Neural cell (in vitro differentiated cells): ENCODE data around the gene GRAMD1B. TPM values are rescaled to one million over a fixed set of nuclear protein-coding genes. Genes with fewer than 3 reads are reported as not detected.
A peak's percentile ranks its signal among the peaks of the same experiment; 100 is the strongest.

ENCODE experiments used
- H2AFZ ChIP-seq: fragments of 200-600, 300-800 bp; sonication (generic), shearing (Covaris generic); 2 replicates; pipeline ENCODE4 v1.6.0; 2014; ENCODE audit warnings: low read depth, mild to moderate bottlenecking, antibody characterized with exemption, low read length, moderate library complexity
- H3F3A ChIP-seq: fragments of 200-600 bp; shearing (Covaris generic); 2 replicates; pipeline ENCODE4 v1.6.1; 2016; ENCODE audit warnings: mild to moderate bottlenecking, moderate library complexity, mixed read lengths, antibody characterized with exemption, low read length; ENCODE audit not compliant: insufficient read depth, poor library complexity, severe bottlenecking
- H3K27ac ChIP-seq: fragments of 200-600, 300-800 bp; sonication (generic), shearing (Covaris generic); 2 replicates; pipeline ENCODE4 v1.5.1; 2014; ENCODE audit warnings: mild to moderate bottlenecking, low read length, moderate library complexity
- H3K27me3 ChIP-seq: fragments of 300-800, 200-600 bp; sonication (generic), shearing (Covaris generic); 2 replicates; pipeline ENCODE4 v1.6.0; 2014; ENCODE audit warnings: mild to moderate bottlenecking, low read depth, low read length, moderate library complexity; ENCODE audit not compliant: insufficient read depth
- H3K36me3 ChIP-seq: fragments of 300-800, 200-600 bp; sonication (generic), shearing (Covaris generic); 2 replicates; pipeline ENCODE4 v1.5.1; 2014; ENCODE audit warnings: mild to moderate bottlenecking, antibody characterized with exemption, low read length, moderate library complexity; ENCODE audit not compliant: insufficient read depth
- H3K4me2 ChIP-seq: fragments of 300-800, 200-600 bp; sonication (generic), shearing (Covaris generic); 2 replicates; pipeline ENCODE4 v1.6.0; 2014; ENCODE audit warnings: mild to moderate bottlenecking, low read length
- H3K4me3 ChIP-seq: fragments of 300-800, 200-600 bp; sonication (generic), shearing (Covaris generic); 2 replicates; pipeline ENCODE4 v1.5.1; 2014; ENCODE audit warnings: mild to moderate bottlenecking, low read length, moderate library complexity
- H3K79me2 ChIP-seq: fragments of 200-600 bp; shearing (Covaris generic); replicated peaks from 2 replicates; pipeline ENCODE4 v1.6.0; 2014; ENCODE audit warnings: mild to moderate bottlenecking, low read length, moderate library complexity; ENCODE audit not compliant: insufficient read depth
- H3K9ac ChIP-seq: fragments of 300-800, 200-600 bp; sonication (generic), shearing (Covaris generic); 2 replicates; pipeline ENCODE4 v1.6.1; 2016; ENCODE audit warnings: mild to moderate bottlenecking, low read length, mixed read lengths
- H3K9me2 ChIP-seq: fragments of 200-600 bp; shearing (Covaris generic); 2 replicates; pipeline ENCODE4 v1.6.1; 2016; ENCODE audit warnings: mild to moderate bottlenecking, low read length, mixed read lengths; ENCODE audit not compliant: insufficient read depth
- H3K9me3 ChIP-seq: fragments of 200-600, 300-800 bp; sonication (generic), shearing (Covaris generic); 2 replicates; pipeline ENCODE4 v1.6.1; 2016; ENCODE audit warnings: mild to moderate bottlenecking, mixed run types, low read length, moderate library complexity, mixed read lengths
- H4K20me1 ChIP-seq: fragments of 200-600 bp; shearing (Covaris generic); 2 replicates; pipeline ENCODE4 v1.6.1; 2016; ENCODE audit warnings: mild to moderate bottlenecking, mixed run types; ENCODE audit not compliant: insufficient read depth
- CTCF ChIP-seq: fragments of 450-650 bp; IDR thresholded peaks from 2 replicates; pipeline ENCODE4 v1.5.1; 2014; ENCODE audit warnings: antibody characterized with exemption, mild to moderate bottlenecking, moderate library complexity; ENCODE audit not compliant: poor library complexity, severe bottlenecking
- EP300 ChIP-seq: fragments of 450-650 bp; conservative IDR thresholded peaks from 2 replicates; pipeline ENCODE4 v1.6.1; 2014; ENCODE audit warnings: antibody characterized with exemption, mild to moderate bottlenecking, moderate library complexity; ENCODE audit not compliant: poor library complexity, severe bottlenecking
- EZH2 ChIP-seq: fragments of 200-600, 300-800 bp; shearing (Covaris generic), sonication (generic); IDR thresholded peaks from 2 replicates; pipeline ENCODE4 v1.6.1; 2014; ENCODE audit warnings: antibody characterized with exemption, low read length, borderline replicate concordance, mild to moderate bottlenecking; ENCODE audit not compliant: insufficient read depth, poor library complexity, severe bottlenecking
- MXI1 ChIP-seq: fragments of 450-650 bp; conservative IDR thresholded peaks from 2 replicates; pipeline ENCODE4 v1.6.1; 2014; ENCODE audit warnings: antibody characterized with exemption, mild to moderate bottlenecking; ENCODE audit not compliant: poor library complexity, severe bottlenecking
- POLR2AphosphoS5 ChIP-seq: IDR thresholded peaks from 2 replicates; pipeline ENCODE4 v1.6.1; 2012
- RAD21 ChIP-seq: fragments of 450-650 bp; conservative IDR thresholded peaks from 2 replicates; pipeline ENCODE4 v1.6.1; 2014; ENCODE audit warnings: antibody characterized with exemption, mild to moderate bottlenecking, moderate library complexity
- REST ChIP-seq: IDR thresholded peaks from 2 replicates; pipeline ENCODE4 v1.6.1; 2012; ENCODE audit warnings: borderline replicate concordance
- SMC3 ChIP-seq: fragments of 450-650 bp; conservative IDR thresholded peaks from 2 replicates; pipeline ENCODE4 v1.6.1; 2014; ENCODE audit warnings: antibody characterized with exemption, mild to moderate bottlenecking, moderate library complexity; ENCODE audit not compliant: poor library complexity
- TAF1 ChIP-seq: IDR thresholded peaks from 2 replicates; pipeline ENCODE4 v1.6.1; 2012; ENCODE audit warnings: low read depth
- polyA plus RNA-seq: library from polyadenylated mRNA; depleted of rRNA; stranded (reverse); fragments of >200 nt; gene quantifications from 2 replicates; pipeline ENCODE4 v1.2.3, GENCODE V29; 2014

Gene GRAMD1B
- polyA plus RNA-seq, 1 donor from 2014 or later = 1.5 TPM

- Histone ChIP-seq H3K27me3 (peaks cover 5% of the 10 kb centered on the region), H3K9ac (peak overlapping the region; percentile 98), H3K4me2 (peak overlapping the region; percentile 44), H3K79me2 (peaks cover 30% of the 10 kb centered on the region), H2AFZ (peak overlapping the region; percentile 93), H3K9me2 (no peaks in the 10 kb centered on the region), H3K36me3 (no peaks in the 10 kb centered on the region), H4K20me1 (no peaks in the 10 kb centered on the region), H3F3A (no peaks in the 10 kb centered on the region), H3K27ac (peak overlapping the region; percentile 95), H3K4me3 (peak overlapping the region; percentile 95), H3K9me3 (no peaks in the 10 kb centered on the region)
- TF ChIP-seq EZH2 (no peak), RAD21 (peak; percentile 44), EP300 (no peak), POLR2AphosphoS5 (no peak), REST (peak; percentile 13), TAF1 (no peak), SMC3 (peak; percentile 61), CTCF (peak; percentile 60), MXI1 (peak; percentile 40)
Measured at GRCh38 chr11:123653827-123654565, 223.9 kb downstream of the GRAMD1B start.

GRCh38 chr11:123654566-123655081 lies 224.6 kb downstream of the GRAMD1B start, which contains the start of gene SCN3B:
Gene SCN3B, minus strand, starts transcription at chr11:123654624. Its CDS starts 823 bp downstream, at chr11:123653801.
- H2AFZ ChIP-seq = peak within 1 kb of the TSS; percentile 93
- TF ChIP-seq TAF1 = peak; percentile 38
- TF ChIP-seq RAD21 = peak; percentile 46
- TF ChIP-seq POLR2AphosphoS5 = peak; percentile 88
- TF ChIP-seq REST = peak; percentile 91
- no peak for TF ChIP-seq SMC3
- TF ChIP-seq EZH2 = no peak
- no peak for TF ChIP-seq CTCF
- peak; percentile 29 for TF ChIP-seq EP300
- TF ChIP-seq MXI1 = no peak
- H3K9ac ChIP-seq = peak within 1 kb of the TSS; percentile 98
- no peaks in the 10 kb centered on the region for H3K9me3 ChIP-seq
- peak within 1 kb of the TSS; percentile 95 for H3K27ac ChIP-seq
- H3K4me3 ChIP-seq = peak within 1 kb of the TSS; percentile 95
- H3F3A ChIP-seq = no peaks in the 10 kb centered on the region
- H3K36me3 ChIP-seq = no peaks in the 10 kb centered on the region
- H3K4me2 ChIP-seq = peak within 1 kb of the TSS; percentile 68
- H3K9me2 ChIP-seq = no peaks in the 10 kb centered on the region
- no peaks in the 10 kb centered on the region for H4K20me1 ChIP-seq
- H3K79me2 ChIP-seq = peaks cover 30% of the 10 kb centered on the region
- peaks cover 5% of the 10 kb centered on the region for H3K27me3 ChIP-seq
